PFSK-1 (cell line): ENCODE measurements around the gene COL25A1.

ENCODE experiments used
- FOXP2 ChIP-seq: optimal IDR thresholded peaks from 2 replicates; pipeline ENCODE3; 2011; ENCODE audit warnings: borderline replicate concordance, control low read depth, inconsistent platforms; ENCODE audit not compliant: insufficient read depth; ENCODE audit errors: extremely low read length, extremely low read depth
- POLR2AphosphoS5 ChIP-seq: IDR thresholded peaks from 2 replicates; pipeline ENCODE4 v1.6.1; 2012; ENCODE audit warnings: low read depth, mild to moderate bottlenecking, control low read depth, low read length, moderate library complexity
- REST ChIP-seq, 2 experiments: IDR thresholded peaks; 2 replicates each; pipeline versions ENCODE4 v1.6.1 to v1.8.0; 2011 to 2012; ENCODE audit warnings: low read depth in 2 of 2, low read length in 2 of 2, control low read depth in 1 of 2, inconsistent platforms in 1 of 2, mild to moderate bottlenecking in 1 of 2, moderate library complexity in 1 of 2; ENCODE audit not compliant: insufficient read depth in 1 of 2
- SIN3A ChIP-seq: IDR thresholded peaks from 2 replicates; pipeline ENCODE4 v1.6.1; 2012; ENCODE audit warnings: mild to moderate bottlenecking, low read length, moderate library complexity, borderline replicate concordance; ENCODE audit not compliant: insufficient read depth
- TAF1 ChIP-seq: IDR thresholded peaks from 2 replicates; pipeline ENCODE4 v1.6.1; 2012; ENCODE audit warnings: low read length, control low read depth, borderline replicate concordance; ENCODE audit not compliant: insufficient read depth

COL25A1 gene

GRCh38 chr4:109040441-109040840 lies 262.0 kb downstream of the COL25A1 start:
- TF ChIP-seq REST (IDR thresholded peaks at IDR 0.05; ENCODE audit: insufficient read depth in 1 of 2, low read depth in 2 of 2, low read length in 2 of 2), result no peak
- TF ChIP-seq TAF1, result no peak
- no peak for TF ChIP-seq SIN3A
- no peak for TF ChIP-seq FOXP2
- TF ChIP-seq POLR2AphosphoS5, result no peak

- TF ChIP-seq TAF1 (no peak), POLR2AphosphoS5 (no peak), REST (IDR thresholded peaks at IDR 0.05; ENCODE audit: insufficient read depth in 1 of 2, low read depth in 2 of 2, low read length in 2 of 2) (no peak), FOXP2 (no peak), SIN3A (no peak)
Observed at GRCh38 chr4:109037026-109037425, 265.4 kb downstream of the COL25A1 start.

GRCh38 chr4:109033993-109034392 lies 268.5 kb downstream of the COL25A1 start:
- TF ChIP-seq POLR2AphosphoS5, result no peak
- no peak for TF ChIP-seq REST (IDR thresholded peaks at IDR 0.05; ENCODE audit: insufficient read depth in 1 of 2, low read depth in 2 of 2, low read length in 2 of 2)
- no peak for TF ChIP-seq FOXP2
- TF ChIP-seq TAF1, result no peak
- TF ChIP-seq SIN3A, result no peak

- no peak for TF ChIP-seq POLR2AphosphoS5
- TF ChIP-seq FOXP2, result no peak
- no peak for TF ChIP-seq REST (IDR thresholded peaks at IDR 0.05; ENCODE audit: insufficient read depth in 1 of 2, low read depth in 2 of 2, low read length in 2 of 2)
Observed at GRCh38 chr4:109032671-109033070, 269.8 kb downstream of the COL25A1 start.

GRCh38 chr4:109029987-109030386 lies 272.5 kb downstream of the COL25A1 start:
- TF ChIP-seq FOXP2 (no peak), SIN3A (no peak), REST (IDR thresholded peaks at IDR 0.05; ENCODE audit: insufficient read depth in 1 of 2, low read depth in 2 of 2, low read length in 2 of 2) (no peak), POLR2AphosphoS5 (no peak), TAF1 (no peak)
